H4 (cell line): Measurements from ENCODE around the gene ZNF746. TPM values are rescaled to one million over a fixed set of nuclear protein-coding genes. Genes with fewer than 3 reads are reported as not detected.
A peak's percentile ranks its signal among the peaks of the same experiment; 100 is the strongest.
"Not testable (repeated sequence)": the region's sequence is repeated elsewhere in the genome, so short reads cannot be mapped to it uniquely, and the experiment has no call there.

Experiments
- DNase-seq: peaks from one replicate; pipeline ENCODE4 v3.0.0-alpha.2; 2015; ENCODE audit warnings: low spot score
- total RNA-seq: library from RNA; depleted of rRNA; stranded (reverse); fragments of >200 nt; shearing (Covaris generic); gene quantifications from 2 replicates; pipeline ENCODE4 v1.2.3, GENCODE V29; 2014; rRNA removed

The ZNF746 gene
- total RNA-seq = 12.9 and 16.2 TPM in 2 replicates

DNA sequence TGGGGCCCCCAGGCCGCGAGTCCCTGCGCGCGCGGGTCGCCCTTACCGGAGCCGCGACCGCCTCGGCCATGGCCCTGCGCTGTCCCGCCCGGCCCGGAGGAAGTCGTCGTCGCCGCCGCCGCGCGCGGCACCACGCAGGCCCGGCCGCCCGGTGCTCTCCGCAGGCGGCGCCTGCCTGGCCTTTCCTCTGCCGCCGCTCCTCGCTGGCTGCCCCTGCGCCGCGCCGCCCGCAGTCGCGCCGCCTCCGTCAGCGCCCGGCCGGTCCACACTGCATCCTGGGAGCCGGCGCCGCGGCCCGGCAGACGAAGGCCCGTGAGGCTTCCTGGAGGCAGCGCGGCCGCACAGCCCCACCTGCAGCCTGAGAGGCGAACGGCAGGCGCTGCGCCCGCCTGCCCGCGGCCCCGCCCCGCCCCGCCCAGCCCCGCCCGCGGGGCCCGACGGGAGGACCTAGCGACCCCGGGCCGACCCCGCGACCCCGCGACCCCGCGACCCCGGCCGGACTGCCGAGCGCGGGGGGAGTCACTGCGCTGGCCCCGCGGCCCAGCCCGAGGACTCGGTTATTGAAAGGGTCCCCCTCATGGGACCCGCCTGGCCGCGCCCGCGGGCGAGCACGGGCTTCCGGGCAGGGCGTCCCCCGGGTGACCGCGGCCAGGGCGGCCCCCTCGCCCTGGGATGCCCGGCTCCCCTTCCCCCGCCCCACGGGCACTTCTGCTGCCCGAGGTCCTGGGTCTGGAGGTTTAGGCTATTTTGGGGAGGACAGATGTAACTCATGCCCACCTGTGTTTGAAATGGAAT lies at the start of gene ZNF746:
ZNF746 (minus strand) TSS at position 343 of the 795 bp plus-strand sequence; CDS start at position 70, 273 bp downstream.
- DNase-seq = peak; percentile 83

DNA sequence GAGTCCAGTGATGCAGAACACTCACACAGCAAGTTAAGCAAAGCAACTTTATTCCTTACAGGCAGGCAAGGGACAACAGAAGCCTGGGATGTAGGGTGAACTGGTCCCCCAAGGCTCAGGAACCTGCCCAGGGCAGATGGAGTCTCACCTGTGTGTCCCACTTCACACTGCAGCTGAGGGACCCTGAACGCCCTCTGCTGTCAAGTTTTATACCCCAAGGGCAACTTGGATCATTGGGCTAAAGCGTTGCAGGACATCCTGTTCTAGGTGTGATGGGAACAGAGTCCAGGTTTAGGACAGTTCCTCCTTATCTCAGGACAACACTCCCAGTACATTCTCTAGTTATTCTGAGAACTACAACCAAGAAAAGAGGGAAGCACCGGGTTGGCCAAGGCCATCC lies 49.5 kb upstream of the ZNF746 start:
- DNase-seq = no peak

DNA sequence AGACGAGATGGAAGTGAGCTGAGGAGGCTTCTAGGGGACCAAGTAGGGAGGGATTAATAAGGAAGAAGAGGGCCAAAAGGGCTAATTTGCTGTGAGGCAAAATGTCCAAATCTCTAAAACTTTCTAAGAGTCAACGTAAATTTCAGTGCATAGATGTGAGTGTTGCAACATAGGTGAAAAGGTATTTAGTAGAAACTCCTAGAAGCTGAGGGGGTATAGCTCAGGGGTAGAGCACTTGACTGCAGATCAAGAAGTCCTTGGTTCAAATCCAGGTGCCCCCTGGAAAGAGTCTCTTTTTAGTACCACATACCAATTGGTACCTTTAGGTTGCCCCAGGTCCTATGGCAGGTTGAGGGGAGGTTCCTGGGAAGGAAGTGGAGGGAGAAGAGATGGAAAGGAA lies 48.7 kb upstream of the ZNF746 start:
- DNase-seq = no peak

DNA sequence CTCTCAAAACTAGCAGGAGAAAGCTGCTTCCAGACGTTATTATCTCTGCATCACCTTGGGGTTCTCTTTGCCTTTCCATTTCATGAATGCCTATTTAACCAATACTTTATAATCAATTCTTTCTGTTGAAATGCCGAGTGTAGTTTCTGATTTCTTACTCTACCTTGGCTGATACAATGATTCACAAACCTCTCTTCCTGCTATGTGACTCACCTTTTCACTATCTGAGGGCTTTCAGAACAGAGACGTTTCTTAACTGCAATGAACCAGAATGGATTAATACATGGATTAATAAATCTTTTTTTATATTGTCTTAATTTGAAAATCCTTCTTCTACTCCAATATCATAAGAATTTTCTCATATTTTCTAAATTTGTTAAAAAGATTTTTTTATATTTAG lies 46.4 kb upstream of the ZNF746 start:
- no peak for DNase-seq

DNA sequence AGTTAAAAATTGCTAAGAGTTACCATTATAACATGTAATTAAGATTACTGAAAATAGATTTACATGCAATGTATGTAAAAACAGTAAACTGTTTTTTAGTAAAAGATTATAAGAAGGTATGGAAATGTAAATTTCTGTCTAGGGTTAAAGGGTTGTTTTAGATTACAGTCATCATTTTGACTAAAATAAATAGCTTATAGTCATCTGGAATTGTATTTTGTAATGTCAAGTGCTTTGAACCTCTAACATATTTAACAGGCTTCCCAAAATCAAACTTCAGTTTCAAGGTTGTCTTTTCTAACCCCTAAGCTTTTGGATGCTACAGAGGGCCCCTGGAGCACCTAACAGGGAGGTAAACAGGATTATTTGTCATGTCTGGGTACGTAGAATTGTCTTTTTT lies 35.0 kb upstream of the ZNF746 start:
- DNase-seq = no peak

DNA sequence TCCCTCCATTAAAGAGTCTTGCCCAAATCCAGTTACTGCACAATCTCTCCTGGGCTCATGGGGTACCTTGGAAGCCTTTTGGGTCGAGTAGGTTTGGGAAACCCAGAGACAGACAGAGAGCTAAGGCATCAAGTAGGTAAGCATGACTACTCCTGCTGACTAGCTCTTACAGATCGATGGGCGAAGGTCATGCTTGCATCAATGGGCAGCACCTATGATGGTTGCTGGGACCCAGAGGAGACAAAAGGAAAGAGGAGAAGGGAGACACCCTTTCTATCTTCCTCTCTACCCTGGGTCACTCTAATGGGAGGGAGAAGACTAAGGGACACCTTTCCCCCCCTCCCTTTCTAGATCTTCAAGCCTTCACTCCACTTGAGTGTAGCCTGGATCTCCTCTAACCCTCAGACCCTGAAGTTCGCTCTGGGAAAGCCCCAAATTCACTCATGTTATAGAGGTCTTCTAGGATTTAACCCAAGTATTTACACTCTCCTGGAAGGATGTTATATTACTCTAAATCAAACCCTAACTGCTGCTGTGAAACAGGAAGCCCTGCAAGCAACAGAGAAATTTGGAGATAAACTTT lies 31.6 kb upstream of the ZNF746 start:
- no peak for DNase-seq

DNA sequence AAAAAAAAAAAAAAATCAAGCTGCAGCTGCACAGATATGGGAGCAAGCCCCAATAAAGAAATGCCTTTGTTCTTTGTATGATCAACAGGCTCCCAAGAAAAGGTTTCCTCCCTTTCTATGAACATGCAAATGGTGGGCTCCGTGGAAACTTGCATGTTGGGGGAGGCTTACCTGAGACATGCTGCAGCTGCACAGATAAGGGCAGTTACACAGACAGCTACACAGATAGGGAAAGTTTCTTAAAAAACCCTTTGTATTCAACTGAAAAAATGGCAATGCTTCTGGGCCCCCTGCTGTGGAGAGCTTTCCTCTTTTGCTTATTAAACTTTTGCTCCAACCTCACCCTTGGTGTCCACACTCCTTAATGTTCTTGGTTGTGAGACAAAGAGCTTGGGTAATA lies 29.8 kb upstream of the ZNF746 start:
- no peak for DNase-seq

DNA sequence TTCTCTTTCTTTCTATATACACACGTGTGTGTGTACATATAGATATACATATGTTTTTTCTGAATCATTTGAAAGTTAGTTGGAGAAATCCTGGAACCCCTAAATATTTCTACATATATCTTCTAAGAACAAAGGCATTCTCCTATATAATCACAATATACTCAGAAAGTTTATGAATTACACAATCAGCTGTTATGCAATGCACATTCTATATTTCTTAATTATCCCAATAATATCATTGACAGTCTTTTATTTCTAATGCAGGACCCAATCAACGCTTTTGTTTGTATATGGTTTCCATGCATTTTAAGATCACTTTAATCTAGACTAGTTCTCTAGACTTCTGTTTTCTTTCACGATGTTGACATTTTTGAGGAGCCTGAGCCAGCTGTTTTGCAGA lies 27.7 kb upstream of the ZNF746 start:
- DNase-seq = no peak

DNA sequence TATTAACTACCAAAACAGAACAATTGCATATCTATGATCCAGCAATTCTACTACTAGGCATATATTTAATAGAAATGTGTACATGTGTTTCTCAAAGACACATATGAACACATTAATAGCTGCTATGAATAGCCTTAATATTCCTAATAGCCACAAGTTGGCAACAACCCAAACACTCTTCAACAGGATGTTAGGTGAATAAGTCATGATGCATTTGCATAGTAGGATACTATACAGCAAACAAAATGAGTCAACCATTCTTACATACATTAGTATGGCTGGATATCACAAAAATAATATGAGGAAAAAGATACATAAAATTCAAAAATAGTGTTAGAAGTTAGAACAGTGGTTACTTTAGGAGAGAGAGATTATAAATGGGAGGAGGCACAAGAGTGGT lies 26.8 kb upstream of the ZNF746 start:
- no peak for DNase-seq

DNA sequence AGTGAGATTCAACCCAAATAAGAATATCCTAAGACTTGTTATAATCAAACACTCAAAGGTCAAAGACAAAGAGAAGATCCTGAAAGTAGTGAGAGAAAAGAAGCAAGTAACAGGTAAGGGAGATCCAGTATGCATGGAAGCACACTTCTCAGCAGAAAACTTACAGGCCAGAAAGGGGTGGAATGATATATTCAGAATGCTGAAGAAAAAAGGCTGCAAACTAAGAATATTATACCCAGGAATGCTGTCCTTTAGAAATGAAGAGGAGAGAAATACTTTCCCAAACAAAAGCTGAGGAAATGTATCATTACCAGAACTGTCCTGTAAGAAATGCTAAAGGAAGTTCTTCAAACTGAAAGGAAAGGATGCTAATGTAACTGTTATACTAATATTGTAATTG lies 12.6 kb upstream of the ZNF746 start:
- DNase-seq = no peak

DNA sequence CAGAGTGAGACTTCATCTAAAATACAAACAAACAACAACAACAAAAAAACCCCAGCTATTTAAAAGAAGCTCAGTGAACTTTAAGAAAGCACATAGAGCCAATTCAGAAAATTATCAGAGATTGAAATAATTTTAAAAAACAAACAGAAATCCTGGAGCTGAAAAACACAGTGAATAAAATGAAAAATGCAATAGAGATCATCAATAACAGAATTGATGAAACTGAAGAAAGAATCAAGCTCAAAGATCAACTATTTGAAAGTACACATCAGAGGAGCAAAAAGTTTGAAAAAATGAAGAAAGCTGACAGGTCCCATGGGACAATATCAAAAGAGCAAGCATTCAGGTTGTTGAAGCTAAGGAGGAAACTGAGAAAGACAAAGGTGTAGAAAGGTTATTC lies 12.2 kb upstream of the ZNF746 start:
- DNase-seq = no peak

DNA sequence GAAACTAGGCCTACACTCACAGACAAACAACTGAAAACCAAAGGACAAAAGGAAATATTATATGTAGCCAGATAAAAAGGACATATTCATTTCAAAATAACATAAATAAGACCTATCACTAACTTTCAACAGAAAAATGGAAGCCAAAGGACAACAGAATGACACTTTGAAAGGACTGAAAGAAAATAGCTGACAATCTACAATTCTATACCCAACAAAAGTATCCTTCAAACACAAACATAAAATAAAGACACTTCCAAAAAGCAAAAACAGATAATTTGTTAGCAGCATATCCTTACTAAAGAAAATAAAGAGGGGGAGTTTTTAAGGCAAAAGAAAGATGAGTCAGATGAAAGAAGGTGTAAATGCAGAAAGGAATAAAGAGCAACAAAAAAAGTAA lies 7.9 kb upstream of the ZNF746 start:
- no peak for DNase-seq

DNA sequence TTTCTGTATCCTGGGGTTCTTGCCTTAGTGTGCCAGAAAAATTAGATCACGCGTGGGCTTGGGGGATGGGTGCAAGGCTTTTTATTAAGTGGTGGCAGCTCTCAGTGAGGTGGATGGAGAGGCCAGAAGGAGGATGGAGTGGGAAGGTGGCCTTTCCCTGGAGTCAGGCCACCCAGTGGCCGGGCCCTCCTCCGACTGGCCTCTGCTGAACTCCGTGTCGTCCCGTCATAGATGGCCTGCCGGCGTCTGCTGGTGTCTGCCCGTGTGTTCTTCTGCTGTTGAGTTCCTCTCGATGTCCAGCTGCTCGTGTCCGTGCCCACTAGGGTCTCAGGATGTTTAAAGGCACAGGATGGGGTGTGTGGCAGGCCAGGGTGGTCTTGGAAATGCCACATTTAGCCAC lies 4.0 kb upstream of the ZNF746 start:
- no peak for DNase-seq

DNA sequence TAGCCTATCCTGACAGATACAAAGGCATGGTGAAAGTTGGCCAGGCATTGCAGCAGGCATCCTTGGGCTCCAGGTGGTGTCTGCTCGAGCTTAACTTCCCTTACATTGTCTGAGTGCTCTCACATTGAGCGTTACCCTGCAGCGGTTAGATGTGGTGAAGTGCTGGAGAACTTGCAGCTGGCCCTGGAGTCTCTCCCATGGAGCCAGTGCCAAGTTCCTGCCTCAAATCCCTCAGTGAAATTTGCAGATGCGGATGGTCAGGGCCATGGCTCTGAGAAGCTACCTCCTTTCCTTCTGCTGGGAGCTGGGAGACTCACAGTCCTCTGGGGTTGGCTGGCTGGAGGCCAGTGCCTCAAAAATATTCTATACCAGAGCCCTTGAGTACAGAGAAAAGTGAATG lies 3.3 kb upstream of the ZNF746 start:
- no peak for DNase-seq

DNA sequence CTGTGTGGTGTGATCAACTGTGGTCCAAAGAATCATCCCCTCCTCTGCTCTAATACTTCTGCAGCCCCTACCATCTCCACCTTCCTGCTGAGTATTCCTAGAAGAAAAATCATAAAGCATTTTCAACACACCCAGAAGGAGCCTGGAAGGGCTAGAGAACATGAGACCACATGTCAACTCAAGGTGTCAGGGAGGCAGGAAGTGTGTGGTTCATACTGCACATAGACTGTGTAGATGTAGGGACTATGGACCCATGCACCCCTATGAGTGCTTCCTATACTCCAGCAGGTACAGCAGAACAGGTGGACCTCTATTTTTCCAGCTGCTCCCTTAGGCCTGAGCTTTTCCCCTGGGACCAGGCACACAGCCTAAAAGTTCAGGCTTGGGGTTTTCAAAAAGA lies 2.6 kb upstream of the ZNF746 start:
- no peak for DNase-seq

DNA sequence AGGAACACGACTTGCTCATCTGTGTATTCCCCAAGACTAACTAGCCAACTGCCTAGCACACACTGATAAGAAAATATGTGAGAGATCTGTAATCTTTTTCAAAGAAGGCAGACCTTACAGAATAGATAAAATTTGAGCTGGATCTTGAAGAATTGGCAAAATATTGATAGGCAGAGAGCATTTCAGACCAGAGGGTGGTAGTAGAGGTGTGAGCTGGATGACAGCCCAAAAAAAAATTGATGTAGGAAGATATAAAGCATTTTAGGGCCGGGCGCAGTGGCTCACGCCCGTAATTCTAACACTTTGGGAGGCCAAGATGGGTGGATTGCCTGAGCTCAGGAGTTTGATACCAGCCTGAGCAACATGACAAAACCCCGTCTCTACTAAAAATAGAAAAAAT lies 1.2 kb upstream of the ZNF746 start:
- DNase-seq = no peak

DNA sequence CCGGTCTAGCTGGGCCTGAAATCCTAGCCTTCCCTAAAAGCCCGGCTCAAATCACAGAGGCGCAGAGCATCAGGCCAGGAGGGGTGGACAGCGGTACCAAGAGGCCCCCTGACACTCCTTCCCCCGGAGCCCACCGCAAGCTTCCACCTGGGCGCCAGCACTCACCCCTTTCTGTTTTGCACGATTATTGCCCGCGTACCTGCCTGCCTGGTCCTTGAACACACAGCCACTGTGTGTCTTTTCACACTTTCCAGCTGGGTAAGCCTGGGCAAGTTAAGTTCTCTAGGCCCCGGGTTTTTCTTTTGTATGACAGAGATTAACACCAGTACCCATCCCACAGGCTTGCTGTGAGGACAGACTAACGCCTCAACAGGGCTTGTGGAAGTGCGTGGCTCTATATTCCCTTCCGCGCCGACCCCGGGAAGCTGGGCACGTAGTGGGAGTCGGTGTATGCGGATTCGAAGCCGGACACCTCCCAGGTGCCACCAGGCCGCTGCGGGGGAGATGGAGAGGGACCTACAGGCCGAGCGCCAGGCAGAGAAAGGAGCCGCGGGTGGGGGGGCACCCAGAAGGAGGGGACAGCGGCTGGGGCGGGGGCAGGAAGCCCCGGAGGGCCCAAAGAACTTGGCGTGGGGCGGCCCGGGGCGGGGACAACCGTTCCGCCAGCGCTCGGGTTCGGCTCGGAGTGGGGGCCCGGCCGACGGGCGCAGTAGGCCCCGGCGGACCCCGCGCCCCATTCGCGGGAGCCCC lies 792 bp downstream of the ZNF746 start:
- no peak for DNase-seq

DNA sequence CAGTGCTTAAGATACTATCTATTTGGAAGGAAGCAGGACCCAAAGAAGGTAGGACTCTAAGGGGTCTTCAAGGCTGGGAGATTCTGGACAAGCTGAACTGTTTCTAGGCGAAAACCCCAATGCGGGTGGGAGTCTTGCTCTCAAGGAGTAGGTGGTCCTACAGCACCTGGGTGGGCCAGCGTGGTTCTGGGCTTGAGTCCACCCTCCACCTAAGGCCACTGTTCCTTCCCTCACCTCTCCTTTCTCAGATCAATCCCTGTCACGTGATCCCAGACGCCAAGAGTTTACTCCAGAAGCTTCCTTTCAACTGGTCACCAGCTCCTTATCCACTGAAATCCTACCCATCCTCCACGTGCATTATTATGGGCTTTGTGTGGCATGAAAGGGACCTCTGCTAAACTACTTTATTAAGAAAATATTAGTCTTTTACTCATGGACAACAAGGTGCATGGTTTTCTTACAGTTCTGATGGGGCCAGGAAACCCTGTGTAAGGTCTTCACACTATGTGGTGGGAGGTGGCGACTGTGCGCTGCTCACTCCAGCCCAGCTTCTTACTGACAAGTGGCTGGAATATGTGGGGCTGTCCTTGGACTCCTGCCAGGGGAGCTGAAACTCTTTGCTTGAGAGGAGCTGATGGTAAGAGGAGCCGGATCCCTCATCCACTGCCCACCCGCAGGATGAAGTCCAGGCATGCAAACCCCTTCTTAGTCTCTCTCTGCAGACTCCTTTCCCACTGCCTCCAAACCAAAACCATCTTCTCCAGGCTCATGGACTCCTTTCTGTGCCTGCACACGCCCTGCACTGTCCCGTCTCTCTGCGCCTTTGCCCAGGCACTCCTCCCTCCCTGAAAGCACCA lies 1.6 kb downstream of the ZNF746 start:
- DNase-seq = peak; percentile 74

DNA sequence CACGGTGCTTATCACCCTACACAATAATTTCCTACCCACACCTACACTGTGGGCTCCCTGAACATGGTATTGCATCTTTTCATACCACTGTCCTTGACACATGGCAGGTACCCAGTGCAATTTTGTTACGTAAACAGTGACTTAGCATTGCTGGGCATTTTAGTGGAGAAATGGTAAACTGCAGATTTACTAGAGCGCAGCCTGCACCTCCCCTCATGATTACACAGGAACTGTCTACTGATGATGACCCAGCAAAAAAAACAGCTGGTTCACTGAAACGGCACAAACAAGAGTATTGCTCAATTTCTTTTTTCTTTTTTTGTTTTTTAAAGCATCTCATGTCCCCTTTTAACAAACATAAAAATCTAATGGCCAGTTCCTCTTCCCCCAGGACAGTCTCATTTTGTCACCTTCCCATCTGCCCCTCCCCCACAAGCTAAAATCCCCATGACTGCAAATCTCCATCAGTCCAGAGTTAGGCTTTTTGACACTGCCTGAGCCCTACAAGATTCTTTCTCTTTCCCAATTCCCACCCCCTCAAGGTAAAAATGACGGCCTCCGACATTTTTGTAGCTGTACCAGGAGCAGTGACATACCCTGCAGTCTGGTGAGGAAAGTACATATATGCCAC lies 2.8 kb downstream of the ZNF746 start:
- peak; percentile 85 for DNase-seq

DNA sequence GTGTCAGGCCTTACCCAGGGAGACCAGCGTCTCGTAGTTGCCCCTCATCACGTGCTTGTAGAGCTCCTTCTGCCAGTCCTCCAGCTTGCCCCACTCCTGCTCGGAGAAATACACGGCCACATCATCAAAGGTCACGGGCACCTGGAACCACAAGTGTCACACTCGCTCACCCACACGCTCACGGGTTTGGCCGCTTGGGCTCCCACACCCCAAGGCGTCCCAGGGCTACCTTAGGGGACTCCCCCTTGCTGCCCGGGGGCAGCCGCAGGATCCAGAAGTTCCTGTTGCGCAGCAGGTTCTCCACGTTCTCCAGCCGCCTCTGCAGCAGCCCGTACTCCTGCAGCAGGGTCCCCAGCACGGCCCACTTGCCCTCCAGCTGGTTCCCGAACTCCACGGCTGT lies 3.6 kb downstream of the ZNF746 start:
- not testable (repeated sequence) for DNase-seq

DNA sequence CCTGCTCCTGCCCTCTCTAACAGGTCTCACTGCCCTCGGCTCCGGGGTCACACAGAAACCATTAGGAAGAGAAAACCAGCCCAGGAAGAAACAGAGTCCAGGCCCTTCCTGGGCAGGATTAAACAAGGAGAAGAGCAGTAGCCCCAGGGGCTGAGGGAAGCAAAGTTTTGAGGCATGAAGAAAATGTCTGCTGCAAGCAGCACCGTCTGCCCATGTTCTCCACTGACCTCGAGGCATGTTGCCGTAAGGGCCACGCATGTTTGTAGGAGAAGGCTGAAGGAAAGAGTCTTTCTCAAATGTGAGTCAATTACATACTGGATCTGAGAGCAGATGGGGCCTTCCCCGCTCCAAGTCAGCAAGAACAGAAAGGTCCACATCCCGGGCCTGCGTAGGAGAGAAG lies 4.2 kb downstream of the ZNF746 start:
- no peak for DNase-seq
